ENCODE results near the gene SLC44A2. TPM values are rescaled to one million over a fixed set of nuclear protein-coding genes. Genes with fewer than 3 reads are reported as not detected.

The SLC44A2 gene
- polyA plus RNA-seq, 1 donor (not counting 4 experiments of a cell fraction or from before 2014, with no cell fraction given): 94.7 TPM

DNA sequence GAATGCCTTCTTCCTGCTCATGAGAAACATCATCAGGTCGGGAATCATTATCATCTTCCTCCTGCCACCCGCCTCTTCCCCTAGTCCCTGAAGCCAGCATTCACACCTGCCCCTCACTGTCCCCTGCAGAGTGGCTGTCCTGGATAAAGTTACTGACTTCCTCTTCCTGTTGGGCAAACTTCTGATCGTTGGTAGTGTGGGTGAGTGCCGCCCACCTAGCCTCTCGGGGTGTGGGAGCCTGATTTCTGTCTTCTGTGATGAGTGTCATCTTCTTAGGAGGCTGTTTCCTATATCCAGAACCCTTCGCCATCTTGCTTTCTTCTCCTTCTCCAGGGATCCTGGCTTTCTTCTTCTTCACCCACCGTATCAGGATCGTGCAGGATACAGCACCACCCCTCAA lies 12.5 kb downstream of the SLC44A2 start:
- no peak for TF ChIP-seq EZH2 (IDR thresholded peaks at IDR 0.05; ENCODE audit: low read length)
- TF ChIP-seq, protein P1, sequence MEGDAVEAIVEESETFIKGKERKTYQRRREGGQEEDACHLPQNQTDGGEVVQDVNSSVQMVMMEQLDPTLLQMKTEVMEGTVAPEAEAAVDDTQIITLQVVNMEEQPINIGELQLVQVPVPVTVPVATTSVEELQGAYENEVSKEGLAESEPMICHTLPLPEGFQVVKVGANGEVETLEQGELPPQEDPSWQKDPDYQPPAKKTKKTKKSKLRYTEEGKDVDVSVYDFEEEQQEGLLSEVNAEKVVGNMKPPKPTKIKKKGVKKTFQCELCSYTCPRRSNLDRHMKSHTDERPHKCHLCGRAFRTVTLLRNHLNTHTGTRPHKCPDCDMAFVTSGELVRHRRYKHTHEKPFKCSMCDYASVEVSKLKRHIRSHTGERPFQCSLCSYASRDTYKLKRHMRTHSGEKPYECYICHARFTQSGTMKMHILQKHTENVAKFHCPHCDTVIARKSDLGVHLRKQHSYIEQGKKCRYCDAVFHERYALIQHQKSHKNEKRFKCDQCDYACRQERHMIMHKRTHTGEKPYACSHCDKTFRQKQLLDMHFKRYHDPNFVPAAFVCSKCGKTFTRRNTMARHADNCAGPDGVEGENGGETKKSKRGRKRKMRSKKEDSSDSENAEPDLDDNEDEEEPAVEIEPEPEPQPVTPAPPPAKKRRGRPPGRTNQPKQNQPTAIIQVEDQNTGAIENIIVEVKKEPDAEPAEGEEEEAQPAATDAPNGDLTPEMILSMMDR (optimal IDR thresholded peaks at IDR 0.05 in 1 of 3, IDR thresholded peaks at IDR 0.05 in 1 of 3, conservative IDR thresholded peaks at IDR 0.05 in 1 of 3; ENCODE audit: extremely low read depth in 1 of 3, insufficient read depth in 2 of 3, low read length in 3 of 3): no peak
- Histone ChIP-seq H3K9ac (ENCODE audit: control insufficient read depth, extremely low read depth, insufficient read depth, low read length) (no peak overlapping the region), H3K9me1 (ENCODE audit: control insufficient read depth, extremely low read depth, insufficient read depth, low read length) (no peaks in the 10 kb centered on the region), H3K4me2 (ENCODE audit: control insufficient read depth, extremely low read depth, insufficient read depth, low read depth, low read length) (no peak overlapping the region), H3K27me3 (ENCODE audit: control insufficient read depth, extremely low read depth, insufficient read depth, low read length) (no peaks in the 10 kb centered on the region), H3K36me3 (ENCODE audit: control insufficient read depth in 2 of 2, extremely low read depth in 1 of 2, insufficient read depth in 2 of 2, low read length in 2 of 2) (peaks cover 40 to 46% of the 10 kb centered on the region in 2 experiments), H3K79me2 (ENCODE audit: control insufficient read depth, insufficient read depth, low read length) (peaks cover 2% of the 10 kb centered on the region), H3K27ac (ENCODE audit: control insufficient read depth, insufficient read depth, low read length) (no peak overlapping the region), H3K9me3 (ENCODE audit: control insufficient read depth, low read depth, low read length) (no peaks in the 10 kb centered on the region), H3K4me3 (ENCODE audit: control insufficient read depth in 2 of 3, extremely low read depth in 1 of 3, insufficient read depth in 2 of 3, low read depth in 1 of 3, low read length in 3 of 3) (no peak overlapping the region), H4K20me1 (ENCODE audit: control insufficient read depth, extremely low read depth, insufficient read depth, low read length) (peaks cover 4% of the 10 kb centered on the region), H3K4me1 (ENCODE audit: control insufficient read depth, extremely low read depth, insufficient read depth, low read length) (no peaks in the 10 kb centered on the region), H2AFZ (ENCODE audit: control insufficient read depth, low read length) (no peak overlapping the region)
- no peak for DNase-seq (ENCODE audit: low read depth, low spot score)
- dilution Hi-C loops (cut with MboI; ENCODE audit: extremely low pct_ligation_motif_present, low sequenced_read_pairs): no loop called here
- FAIRE-seq: no peak

DNA sequence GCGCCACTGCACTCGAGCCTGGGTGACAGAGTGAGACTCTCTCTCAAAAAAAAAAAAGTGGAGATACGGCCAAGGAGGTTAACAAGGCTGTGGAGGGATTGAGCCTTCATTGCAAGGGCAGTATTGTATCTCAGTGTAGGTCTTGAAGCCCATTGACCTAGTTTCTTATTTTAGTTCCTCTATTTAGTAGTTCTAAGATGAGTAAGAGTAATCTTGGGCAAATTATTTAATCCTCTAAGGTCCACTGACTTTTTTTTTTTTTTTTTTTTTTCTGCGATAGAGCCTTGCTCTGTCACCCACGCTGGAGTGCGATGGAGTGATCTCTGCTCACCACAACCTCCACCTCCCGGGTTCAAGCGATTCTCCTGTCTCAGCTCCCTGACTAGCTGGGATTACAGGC lies 14.5 kb downstream of the SLC44A2 start:
- no peak for FAIRE-seq
- dilution Hi-C loops (cut with MboI; ENCODE audit: extremely low pct_ligation_motif_present, low sequenced_read_pairs): no loop called here
- H3K9ac ChIP-seq (ENCODE audit: control insufficient read depth, extremely low read depth, insufficient read depth, low read length): no peak overlapping the region
- TF ChIP-seq, protein P1 (optimal IDR thresholded peaks at IDR 0.05 in 1 of 3, IDR thresholded peaks at IDR 0.05 in 1 of 3, conservative IDR thresholded peaks at IDR 0.05 in 1 of 3; ENCODE audit: extremely low read depth in 1 of 3, insufficient read depth in 2 of 3, low read length in 3 of 3): no peak
- no peak for TF ChIP-seq EZH2 (IDR thresholded peaks at IDR 0.05; ENCODE audit: low read length)
- H3K4me3 ChIP-seq (ENCODE audit: control insufficient read depth in 2 of 3, extremely low read depth in 1 of 3, insufficient read depth in 2 of 3, low read depth in 1 of 3, low read length in 3 of 3): no peak overlapping the region
- H3K4me2 ChIP-seq (ENCODE audit: control insufficient read depth, extremely low read depth, insufficient read depth, low read depth, low read length): no peak overlapping the region
- H4K20me1 ChIP-seq (ENCODE audit: control insufficient read depth, extremely low read depth, insufficient read depth, low read length): peaks cover 4% of the 10 kb centered on the region
- H3K4me1 ChIP-seq (ENCODE audit: control insufficient read depth, extremely low read depth, insufficient read depth, low read length): peaks cover 11% of the 10 kb centered on the region
- H3K79me2 ChIP-seq (ENCODE audit: control insufficient read depth, insufficient read depth, low read length): no peaks in the 10 kb centered on the region
- H2AFZ ChIP-seq (ENCODE audit: control insufficient read depth, low read length): no peak overlapping the region
- H3K27me3 ChIP-seq (ENCODE audit: control insufficient read depth, extremely low read depth, insufficient read depth, low read length): no peaks in the 10 kb centered on the region
- H3K36me3 ChIP-seq (ENCODE audit: control insufficient read depth in 2 of 2, extremely low read depth in 1 of 2, insufficient read depth in 2 of 2, low read length in 2 of 2): peaks cover 37 to 41% of the 10 kb centered on the region in 2 experiments
- H3K27ac ChIP-seq (ENCODE audit: control insufficient read depth, insufficient read depth, low read length): no peak overlapping the region
- no peaks in the 10 kb centered on the region for H3K9me3 ChIP-seq (ENCODE audit: control insufficient read depth, low read depth, low read length)
- DNase-seq (ENCODE audit: low read depth, low spot score): no peak
- H3K9me1 ChIP-seq (ENCODE audit: control insufficient read depth, extremely low read depth, insufficient read depth, low read length): no peaks in the 10 kb centered on the region
